Measurements from ENCODE around the gene NAT16.

GRCh38 chr7:101129603-101130117, 50.4 kb downstream of the NAT16 start:
- TF ChIP-seq, protein P1, sequence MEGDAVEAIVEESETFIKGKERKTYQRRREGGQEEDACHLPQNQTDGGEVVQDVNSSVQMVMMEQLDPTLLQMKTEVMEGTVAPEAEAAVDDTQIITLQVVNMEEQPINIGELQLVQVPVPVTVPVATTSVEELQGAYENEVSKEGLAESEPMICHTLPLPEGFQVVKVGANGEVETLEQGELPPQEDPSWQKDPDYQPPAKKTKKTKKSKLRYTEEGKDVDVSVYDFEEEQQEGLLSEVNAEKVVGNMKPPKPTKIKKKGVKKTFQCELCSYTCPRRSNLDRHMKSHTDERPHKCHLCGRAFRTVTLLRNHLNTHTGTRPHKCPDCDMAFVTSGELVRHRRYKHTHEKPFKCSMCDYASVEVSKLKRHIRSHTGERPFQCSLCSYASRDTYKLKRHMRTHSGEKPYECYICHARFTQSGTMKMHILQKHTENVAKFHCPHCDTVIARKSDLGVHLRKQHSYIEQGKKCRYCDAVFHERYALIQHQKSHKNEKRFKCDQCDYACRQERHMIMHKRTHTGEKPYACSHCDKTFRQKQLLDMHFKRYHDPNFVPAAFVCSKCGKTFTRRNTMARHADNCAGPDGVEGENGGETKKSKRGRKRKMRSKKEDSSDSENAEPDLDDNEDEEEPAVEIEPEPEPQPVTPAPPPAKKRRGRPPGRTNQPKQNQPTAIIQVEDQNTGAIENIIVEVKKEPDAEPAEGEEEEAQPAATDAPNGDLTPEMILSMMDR (IDR thresholded peaks at IDR 0.05; ENCODE audit: insufficient read depth, low read depth, low read length), result no peak
- no peak for TF ChIP-seq EZH2 (IDR thresholded peaks at IDR 0.05; ENCODE audit: insufficient read depth, low read length)

Data from astrocyte (in vitro differentiated cells and primary cell).